ENCODE data around the gene BICDL1.
"Not testable (repeated sequence)": the region's sequence is repeated elsewhere in the genome, so short reads cannot be mapped to it uniquely, and the experiment has no call there.

Gene BICDL1, protein sequence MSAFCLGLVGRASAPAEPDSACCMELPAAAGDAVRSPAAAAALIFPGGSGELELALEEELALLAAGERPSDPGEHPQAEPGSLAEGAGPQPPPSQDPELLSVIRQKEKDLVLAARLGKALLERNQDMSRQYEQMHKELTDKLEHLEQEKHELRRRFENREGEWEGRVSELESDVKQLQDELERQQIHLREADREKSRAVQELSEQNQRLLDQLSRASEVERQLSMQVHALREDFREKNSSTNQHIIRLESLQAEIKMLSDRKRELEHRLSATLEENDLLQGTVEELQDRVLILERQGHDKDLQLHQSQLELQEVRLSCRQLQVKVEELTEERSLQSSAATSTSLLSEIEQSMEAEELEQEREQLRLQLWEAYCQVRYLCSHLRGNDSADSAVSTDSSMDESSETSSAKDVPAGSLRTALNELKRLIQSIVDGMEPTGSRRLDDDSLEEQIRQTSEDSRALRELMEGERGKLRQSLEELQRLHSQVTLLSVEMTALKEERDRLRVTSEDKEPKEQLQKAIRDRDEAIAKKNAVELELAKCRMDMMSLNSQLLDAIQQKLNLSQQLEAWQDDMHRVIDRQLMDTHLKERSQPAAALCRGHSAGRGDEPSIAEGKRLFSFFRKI

GRCh38 chr12:119988472-119989360, at the start of gene BICDL1:
BICDL1 (plus strand) TSS chr12:119989236; CDS start chr12:119989869, 633 bp downstream.
- DNase-seq (ENCODE audit: low spot score), result peak; percentile 75

DNA sequence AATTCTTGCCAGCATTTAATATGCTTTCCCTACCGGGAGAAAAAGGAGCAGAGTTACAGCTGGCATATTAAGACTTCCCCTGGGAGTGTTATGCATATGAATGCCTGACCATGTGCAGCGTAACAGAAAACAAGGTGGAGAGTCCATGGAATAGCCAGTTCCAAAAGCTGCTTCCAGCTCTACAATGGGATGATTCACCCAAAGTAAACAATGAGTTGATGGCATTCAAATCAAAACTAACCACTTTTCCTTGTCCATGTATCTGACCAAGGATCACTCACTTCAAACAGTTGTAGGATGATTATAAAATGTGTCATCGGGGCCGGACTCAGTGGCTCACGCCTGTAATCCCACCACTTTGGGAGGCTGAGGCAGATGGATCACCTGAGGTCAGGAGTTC, 48.1 kb upstream of the BICDL1 start:
- DNase-seq (ENCODE audit: low spot score), result peak; percentile 32

- no peak for DNase-seq (ENCODE audit: low spot score)
Measured at GRCh38 chr12:119942386-119942785, 46.6 kb upstream of the BICDL1 start.

- DNase-seq (ENCODE audit: low spot score), result no peak
Measured at GRCh38 chr12:119946213-119946612, 42.8 kb upstream of the BICDL1 start.

DNA sequence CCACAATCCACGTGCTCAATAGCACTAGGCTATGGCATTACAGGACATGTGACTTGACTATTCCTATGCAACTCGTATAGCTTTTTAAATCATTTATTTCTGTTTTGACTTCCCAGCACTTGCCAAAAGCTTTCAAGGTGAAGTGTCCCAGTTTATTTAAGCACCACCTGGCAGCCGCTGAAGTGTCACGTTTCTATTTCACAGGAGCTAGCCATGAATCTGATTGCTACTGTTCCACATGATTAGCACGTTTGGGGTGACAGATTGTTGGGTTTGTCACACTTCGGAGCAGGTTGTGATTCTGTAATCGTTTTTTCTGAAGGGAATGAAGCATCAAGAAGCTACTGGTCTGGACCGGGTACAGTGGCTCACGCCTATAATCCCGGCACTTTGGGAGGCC, 39.9 kb upstream of the BICDL1 start:
- no peak for DNase-seq (ENCODE audit: low spot score)

DNA sequence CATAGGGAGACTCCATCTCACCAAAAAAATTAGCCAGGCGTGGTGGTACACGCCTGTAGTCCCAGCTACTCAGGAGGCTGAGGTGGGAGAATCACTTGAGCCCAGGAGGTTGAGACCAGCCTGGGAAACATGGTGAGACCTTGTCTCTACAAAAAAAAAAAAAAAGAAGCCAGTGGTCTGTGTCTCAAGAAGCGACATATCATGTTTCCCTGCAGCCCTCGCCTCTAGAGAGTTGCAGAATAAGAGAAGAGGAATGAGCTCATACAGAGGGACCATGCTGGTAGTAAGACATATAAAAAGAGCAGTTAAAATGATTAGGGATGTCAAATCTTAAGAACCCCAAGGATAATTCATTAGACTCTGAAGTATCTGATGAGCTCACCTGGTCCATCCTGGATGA, 39.4 kb upstream of the BICDL1 start:
- no peak for DNase-seq (ENCODE audit: low spot score)

- no peak for DNase-seq (ENCODE audit: low spot score)
Measured at GRCh38 chr12:119956047-119956446, 33.0 kb upstream of the BICDL1 start.

GRCh38 chr12:119957135-119957534, 31.9 kb upstream of the BICDL1 start:
- DNase-seq (ENCODE audit: low spot score), result no peak

DNA sequence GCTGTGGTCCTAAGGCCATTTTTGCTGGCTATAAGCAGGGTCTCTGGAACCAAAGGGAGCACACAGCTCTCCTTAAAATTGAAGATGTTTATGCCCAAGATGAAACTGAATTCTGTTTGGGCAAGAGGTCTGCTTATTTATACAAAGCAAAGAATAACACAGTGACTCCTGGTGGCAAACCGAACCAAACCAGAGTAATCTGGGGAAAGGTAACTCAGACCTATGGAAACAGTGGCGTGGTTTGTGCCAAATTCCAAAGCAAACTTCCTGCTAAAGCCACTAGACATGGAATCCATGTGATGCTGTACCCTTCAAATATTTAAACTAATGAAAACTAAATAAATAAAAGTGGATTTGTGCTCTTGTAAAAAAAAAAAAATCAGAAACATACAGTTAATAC, 29.6 kb upstream of the BICDL1 start:
- no peak for DNase-seq (ENCODE audit: low spot score)

DNA sequence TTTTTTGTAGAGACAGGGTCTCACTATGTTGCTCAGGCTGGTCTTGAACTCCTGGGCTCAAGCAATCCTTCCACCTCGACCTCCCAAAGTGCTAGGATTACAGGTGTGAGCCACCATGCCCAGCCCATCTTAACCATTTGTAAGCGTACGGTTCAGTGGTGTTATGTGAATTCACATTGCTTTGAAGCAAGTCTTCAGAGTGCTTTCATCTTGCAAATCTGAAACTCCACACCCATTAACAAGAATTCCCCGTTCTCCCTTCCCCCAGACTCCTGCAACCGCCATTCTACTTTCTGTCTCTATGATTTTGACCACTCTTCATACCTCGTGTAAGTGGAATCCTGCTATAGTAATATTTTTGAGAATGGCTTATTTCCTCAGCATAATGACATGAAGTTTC, 24.9 kb upstream of the BICDL1 start:
- DNase-seq (ENCODE audit: low spot score), result no peak

DNA sequence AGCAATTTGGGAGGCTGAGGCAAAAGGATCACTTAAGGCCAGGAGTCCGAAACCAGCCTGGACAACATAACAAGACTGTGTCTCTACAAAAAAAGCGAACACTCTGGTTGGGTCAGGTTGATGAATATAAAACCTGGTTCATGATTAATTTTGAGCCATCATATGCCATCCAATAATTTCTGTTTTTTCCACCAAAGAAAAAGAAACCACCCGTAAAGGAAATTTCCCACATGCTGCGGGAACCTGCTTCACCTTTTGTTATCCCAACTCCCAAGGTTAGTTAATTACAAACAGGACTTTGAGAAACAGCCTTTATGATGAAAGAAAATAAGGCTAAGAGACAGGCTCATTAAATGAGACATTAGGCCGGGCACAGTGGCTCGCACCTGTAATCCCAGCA, 24.1 kb upstream of the BICDL1 start:
- DNase-seq (ENCODE audit: low spot score), result no peak

DNA sequence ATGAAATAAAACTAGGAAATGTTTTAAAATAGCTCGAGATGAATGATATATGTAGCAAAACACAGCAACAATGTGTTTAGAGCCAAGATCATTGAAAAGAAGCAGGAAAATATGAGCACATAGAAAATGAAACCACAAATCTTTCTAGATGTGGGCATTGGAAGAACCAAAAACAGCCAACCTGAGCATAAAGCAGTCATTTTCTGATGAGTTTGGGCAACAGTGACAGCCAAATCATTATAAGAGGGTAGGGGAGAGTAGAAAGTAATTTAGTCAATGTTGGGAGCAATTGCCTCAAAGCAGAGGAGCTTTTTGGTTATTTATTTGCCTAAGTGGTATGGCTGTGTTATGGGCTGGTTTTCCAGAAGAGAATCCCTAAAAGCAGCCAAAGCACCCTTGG, 8.8 kb upstream of the BICDL1 start:
- no peak for DNase-seq (ENCODE audit: low spot score)

DNA sequence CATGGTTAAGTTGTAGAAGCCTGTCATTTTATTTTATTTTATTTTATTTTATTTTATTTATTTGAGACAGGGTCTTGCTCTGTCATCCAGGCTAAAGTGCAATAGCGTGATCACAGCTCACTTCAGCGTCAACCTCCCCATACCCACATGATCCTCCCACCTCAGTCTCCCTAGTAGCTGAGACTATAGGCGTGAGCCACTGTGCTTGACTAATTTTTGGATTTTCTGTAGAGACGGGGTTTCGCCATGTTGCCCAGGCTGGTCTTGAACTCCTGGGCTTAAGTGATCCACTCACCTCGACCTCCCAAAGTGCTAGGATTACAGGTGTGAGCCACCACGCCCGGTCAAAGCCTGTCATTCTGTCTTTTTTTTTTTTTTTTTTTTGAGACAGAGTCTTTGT, 8.3 kb upstream of the BICDL1 start:
- not testable (repeated sequence) for DNase-seq (ENCODE audit: low spot score)

GRCh38 chr12:119989361-119989730, 310 bp downstream of the BICDL1 start:
- no peak for DNase-seq (ENCODE audit: low spot score)

DNA sequence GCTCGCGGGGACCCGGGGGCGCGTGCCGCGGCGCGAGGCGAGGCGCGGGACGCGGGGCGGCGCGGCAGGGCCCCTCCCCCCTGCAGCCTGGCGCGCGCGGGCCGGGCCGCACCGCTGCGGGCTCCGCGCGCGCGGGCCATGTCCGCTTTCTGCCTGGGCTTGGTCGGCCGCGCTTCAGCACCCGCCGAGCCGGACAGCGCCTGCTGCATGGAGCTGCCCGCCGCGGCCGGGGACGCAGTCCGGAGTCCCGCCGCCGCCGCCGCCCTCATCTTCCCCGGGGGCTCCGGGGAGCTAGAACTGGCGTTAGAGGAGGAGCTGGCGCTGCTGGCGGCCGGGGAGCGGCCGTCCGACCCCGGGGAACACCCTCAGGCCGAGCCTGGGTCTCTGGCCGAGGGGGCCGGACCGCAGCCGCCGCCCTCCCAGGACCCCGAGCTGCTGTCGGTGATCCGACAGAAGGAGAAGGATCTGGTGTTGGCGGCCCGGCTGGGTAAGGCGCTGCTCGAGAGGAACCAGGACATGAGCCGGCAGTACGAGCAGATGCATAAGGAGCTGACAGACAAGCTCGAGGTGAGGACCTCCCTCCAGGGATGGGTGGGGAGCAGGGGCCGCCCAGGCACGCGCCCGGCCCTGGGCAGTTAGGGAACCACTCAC, 820 bp downstream of the BICDL1 start:
- DNase-seq (ENCODE audit: low spot score), result peak; percentile 95

- DNase-seq (ENCODE audit: low spot score), result no peak
Measured at GRCh38 chr12:119990382-119990874, 1.4 kb downstream of the BICDL1 start.

- DNase-seq (ENCODE audit: low spot score), result no peak
Measured at GRCh38 chr12:119992129-119992705, 3.2 kb downstream of the BICDL1 start.

DNA sequence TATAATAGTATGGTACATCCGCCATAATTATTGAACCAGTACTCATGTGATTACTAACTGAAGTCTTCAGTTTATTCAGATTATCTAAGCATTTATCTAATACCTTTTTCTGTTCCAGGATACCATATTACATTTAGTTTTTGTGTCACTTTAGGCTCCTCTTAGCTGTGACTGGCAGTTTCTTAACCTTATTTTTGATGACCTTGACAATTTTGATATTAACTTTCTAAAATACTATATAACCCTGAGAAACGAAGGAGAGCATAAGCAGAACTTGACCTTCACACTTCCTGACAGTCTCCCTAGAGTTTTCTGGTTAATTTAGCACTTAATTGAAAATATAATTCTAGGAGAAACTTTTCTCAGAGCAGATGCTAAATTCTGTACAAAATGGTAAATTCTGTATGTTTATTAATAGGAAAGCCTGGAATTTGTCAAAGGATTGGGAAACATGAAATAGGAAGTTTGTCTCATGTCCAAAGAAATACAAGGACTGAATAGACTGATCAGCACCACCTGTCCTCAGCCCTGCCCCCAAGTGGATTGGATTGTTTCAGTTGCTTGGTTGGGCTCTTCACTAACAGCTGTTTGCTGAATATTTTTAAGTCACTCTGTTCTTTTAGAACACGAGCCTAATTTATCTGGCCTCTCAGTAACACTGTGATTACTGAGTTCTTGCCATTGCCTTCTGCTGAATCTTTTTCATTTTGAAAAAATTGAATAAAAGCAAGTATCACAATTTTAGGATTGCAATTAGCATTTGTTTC, 6.0 kb downstream of the BICDL1 start:
- DNase-seq (ENCODE audit: low spot score), result no peak

DNA sequence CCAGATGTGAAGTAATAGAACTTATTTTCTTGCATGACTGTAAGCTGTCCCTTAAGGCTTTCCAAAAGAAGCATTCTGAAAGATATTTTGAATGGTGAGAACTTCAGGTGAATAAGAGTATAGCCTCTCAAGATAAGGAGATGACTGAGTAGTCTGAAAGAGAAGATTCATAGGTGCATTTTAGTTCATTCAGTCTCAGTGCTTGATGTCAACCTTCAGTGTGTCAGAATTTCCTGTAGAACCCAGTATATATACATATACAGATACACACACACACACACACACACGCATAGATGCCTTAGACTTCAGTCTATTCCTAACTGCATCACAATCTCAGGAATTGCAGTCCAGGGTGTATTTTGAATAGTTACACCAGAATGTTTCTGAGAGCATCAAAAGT, 7.4 kb downstream of the BICDL1 start:
- no peak for DNase-seq (ENCODE audit: low spot score)

- DNase-seq (ENCODE audit: low spot score), result no peak
Measured at GRCh38 chr12:119998471-119999245, 9.6 kb downstream of the BICDL1 start.
